DND-41 (cell line): ENCODE data around the gene XXYLT1.

Experiments used
- ATAC-seq: fragments of 200-7000 bp; cut with Tn5 transposase; 3 replicates; pipeline ENCODE4 v1.9.1; 2021; ENCODE audit warnings: low read depth; ENCODE audit not compliant: insufficient read depth
- DNase-seq: peaks from one replicate; pipeline ENCODE4 v3.0.0-alpha.2; 2020
- H2AFZ ChIP-seq: 2 replicates; pipeline ENCODE4 v1.6.0; 2012; ENCODE audit warnings: low read depth, low read length
- H3K27ac ChIP-seq: 2 replicates; pipeline ENCODE4 v1.5.1; 2012; ENCODE audit warnings: low read length, inconsistent platforms
- H3K27me3 ChIP-seq: fragments of 200-600 bp; sonication (generic); 2 replicates; pipeline ENCODE4 v1.6.0; 2012; ENCODE audit warnings: low read length, mild to moderate bottlenecking, inconsistent platforms; ENCODE audit not compliant: insufficient read depth, poor library complexity
- H3K36me3 ChIP-seq: 2 replicates; pipeline ENCODE4 v1.5.1; 2012; ENCODE audit warnings: low read length, inconsistent platforms; ENCODE audit not compliant: insufficient read depth
- H3K4me1 ChIP-seq: 2 replicates; pipeline ENCODE4 v1.5.1; 2012; ENCODE audit warnings: mild to moderate bottlenecking, low read length; ENCODE audit not compliant: insufficient read depth
- H3K4me2 ChIP-seq: 2 replicates; pipeline ENCODE4 v1.6.0; 2012; ENCODE audit warnings: mild to moderate bottlenecking, moderate library complexity, low read length, inconsistent platforms; ENCODE audit not compliant: insufficient read depth
- H3K4me3 ChIP-seq, 2 experiments: fragments of 200-600 bp in 1 of 2; shearing (Covaris generic) in 1 of 2; 2 replicates each; pipeline ENCODE4 v1.5.1; 2012 to 2016; ENCODE audit warnings: inconsistent platforms in 2 of 2, low read length in 2 of 2, mild to moderate bottlenecking in 2 of 2, low read depth in 1 of 2, moderate library complexity in 1 of 2
- H3K79me2 ChIP-seq: 2 replicates; pipeline ENCODE4 v1.6.0; 2012; ENCODE audit warnings: low read length, inconsistent platforms; ENCODE audit not compliant: insufficient read depth
- H3K9ac ChIP-seq: 2 replicates; pipeline ENCODE4 v1.6.0; 2012; ENCODE audit warnings: low read depth, mild to moderate bottlenecking, inconsistent platforms, low read length, moderate library complexity
- H3K9me3 ChIP-seq: 2 replicates; pipeline ENCODE4 v1.5.1; 2012; ENCODE audit warnings: low read length, moderate library complexity, mild to moderate bottlenecking, inconsistent platforms; ENCODE audit not compliant: insufficient read depth, severe bottlenecking
- H4K20me1 ChIP-seq: 2 replicates; pipeline ENCODE4 v1.6.0; 2012; ENCODE audit warnings: low read length; ENCODE audit not compliant: insufficient read depth
- EZH2 ChIP-seq: IDR thresholded peaks from 3 replicates; pipeline ENCODE4 v1.6.1; 2012; ENCODE audit warnings: borderline replicate concordance, low read depth, mild to moderate bottlenecking, moderate library complexity, low read length, inconsistent platforms; ENCODE audit not compliant: severe bottlenecking
- TF ChIP-seq, protein P1 (sequence below): IDR thresholded peaks from 2 replicates; pipeline ENCODE4 v1.5.1; 2012; ENCODE audit warnings: borderline replicate concordance, low read length, moderate library complexity, mild to moderate bottlenecking; ENCODE audit not compliant: poor library complexity, severe bottlenecking; ENCODE audit errors: extremely low read depth

The XXYLT1 gene

DNA sequence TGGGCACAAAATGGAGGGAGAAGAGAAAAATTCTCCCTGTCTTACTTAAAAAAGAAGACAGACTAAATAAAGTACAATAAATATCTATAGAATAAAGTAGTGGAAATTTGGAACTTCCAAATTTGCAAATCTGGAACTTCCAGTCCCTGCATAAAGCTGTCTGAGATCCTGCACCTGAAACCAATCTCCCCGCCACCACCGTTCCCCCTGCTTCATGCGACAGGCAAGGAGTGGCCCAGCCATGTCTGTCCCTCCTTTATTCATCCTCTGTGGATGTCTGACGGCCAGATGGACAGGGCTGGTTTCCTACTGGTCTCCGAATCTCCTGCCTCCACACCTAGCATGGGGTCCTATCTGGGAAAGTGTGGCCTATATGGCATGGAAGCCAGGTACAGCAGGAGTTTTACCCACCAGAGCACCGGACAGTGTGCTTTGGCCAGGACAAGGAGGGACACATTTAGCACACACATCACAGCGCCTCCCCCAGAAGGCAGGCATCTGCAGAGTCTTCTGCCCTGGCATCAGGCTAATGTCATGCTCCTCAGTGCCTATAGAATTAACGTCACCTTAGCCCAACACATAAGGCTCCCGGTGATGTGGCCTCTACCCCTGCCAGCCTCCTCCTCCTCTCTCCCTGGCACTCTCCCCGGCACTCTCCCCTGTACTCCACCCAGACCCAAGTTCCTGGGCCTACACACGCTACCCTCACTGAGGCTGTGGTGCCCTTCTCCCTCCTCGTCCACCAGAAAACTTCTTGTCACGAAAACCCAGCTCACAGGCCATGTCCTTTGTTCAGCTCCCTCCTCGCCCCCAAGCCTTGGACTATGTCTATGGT lies 170.8 kb downstream of the XXYLT1 start:
- DNase-seq (no peak), ATAC-seq (no peak)
- H3K79me2 ChIP-seq = no peaks in the 10 kb centered on the region
- H3K4me3 ChIP-seq = no peak overlapping the region
- H3K27me3 ChIP-seq = no peaks in the 10 kb centered on the region
- H3K4me2 ChIP-seq = no peak overlapping the region
- peaks cover 5% of the 10 kb centered on the region; the same call in 1 of the 2 replicates for H4K20me1 ChIP-seq
- H3K9ac ChIP-seq = no peak overlapping the region
- no peaks in the 10 kb centered on the region; the same call in 1 of the 2 replicates for H3K4me1 ChIP-seq
- no peak overlapping the region for H2AFZ ChIP-seq
- no peaks in the 10 kb centered on the region for H3K36me3 ChIP-seq
- TF ChIP-seq EZH2 = no peak
- TF ChIP-seq, protein P1, sequence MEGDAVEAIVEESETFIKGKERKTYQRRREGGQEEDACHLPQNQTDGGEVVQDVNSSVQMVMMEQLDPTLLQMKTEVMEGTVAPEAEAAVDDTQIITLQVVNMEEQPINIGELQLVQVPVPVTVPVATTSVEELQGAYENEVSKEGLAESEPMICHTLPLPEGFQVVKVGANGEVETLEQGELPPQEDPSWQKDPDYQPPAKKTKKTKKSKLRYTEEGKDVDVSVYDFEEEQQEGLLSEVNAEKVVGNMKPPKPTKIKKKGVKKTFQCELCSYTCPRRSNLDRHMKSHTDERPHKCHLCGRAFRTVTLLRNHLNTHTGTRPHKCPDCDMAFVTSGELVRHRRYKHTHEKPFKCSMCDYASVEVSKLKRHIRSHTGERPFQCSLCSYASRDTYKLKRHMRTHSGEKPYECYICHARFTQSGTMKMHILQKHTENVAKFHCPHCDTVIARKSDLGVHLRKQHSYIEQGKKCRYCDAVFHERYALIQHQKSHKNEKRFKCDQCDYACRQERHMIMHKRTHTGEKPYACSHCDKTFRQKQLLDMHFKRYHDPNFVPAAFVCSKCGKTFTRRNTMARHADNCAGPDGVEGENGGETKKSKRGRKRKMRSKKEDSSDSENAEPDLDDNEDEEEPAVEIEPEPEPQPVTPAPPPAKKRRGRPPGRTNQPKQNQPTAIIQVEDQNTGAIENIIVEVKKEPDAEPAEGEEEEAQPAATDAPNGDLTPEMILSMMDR = no peak
- no peak overlapping the region for H3K27ac ChIP-seq
- no peaks in the 10 kb centered on the region for H3K9me3 ChIP-seq

DNA sequence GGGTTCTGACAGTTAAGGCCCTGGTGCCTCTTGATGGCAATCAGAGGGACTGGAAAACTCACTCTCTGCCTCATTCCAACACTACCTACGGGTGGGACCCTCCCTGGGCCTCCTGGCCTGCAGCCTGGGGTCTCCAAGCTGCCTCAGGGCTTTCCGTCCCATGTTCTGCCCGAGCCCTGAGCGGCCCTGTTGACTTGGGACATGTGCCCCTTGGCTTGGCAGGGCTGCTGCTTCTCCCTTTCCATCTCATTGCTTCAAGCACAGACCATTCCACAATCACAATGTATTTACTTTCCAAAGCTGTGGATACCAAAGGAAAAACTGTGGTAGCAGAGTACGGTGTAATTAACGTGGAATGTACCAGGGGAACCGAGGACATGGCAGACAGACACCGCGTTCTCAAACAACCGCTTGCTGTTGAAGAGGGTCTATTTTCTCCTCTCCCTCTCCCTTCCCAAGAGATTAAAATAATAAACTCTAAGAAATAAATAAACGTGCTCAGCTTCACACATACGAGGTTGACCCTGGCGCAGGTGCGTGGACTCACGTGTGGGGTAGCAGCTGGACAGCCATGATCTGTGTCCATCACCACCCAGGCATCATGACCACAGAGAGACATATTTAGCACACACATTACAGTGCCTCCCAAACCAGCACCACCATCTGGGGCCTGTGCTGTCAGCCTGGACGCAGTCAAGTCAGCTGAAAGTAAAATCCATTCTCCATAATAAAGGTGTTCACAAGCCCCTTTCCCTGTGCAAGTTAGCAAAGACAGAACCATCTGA lies 172.0 kb downstream of the XXYLT1 start:
- Histone ChIP-seq H3K27ac (no peak overlapping the region), H3K36me3 (no peaks in the 10 kb centered on the region), H3K4me3 (no peak overlapping the region), H2AFZ (no peak overlapping the region), H3K4me2 (no peak overlapping the region), H3K9ac (no peak overlapping the region), H3K9me3 (no peaks in the 10 kb centered on the region), H3K4me1 (peaks cover 5% of the 10 kb centered on the region; the same call in 1 of the 2 replicates), H3K27me3 (no peaks in the 10 kb centered on the region), H4K20me1 (peaks cover 4% of the 10 kb centered on the region; the same call in 1 of the 2 replicates), H3K79me2 (no peaks in the 10 kb centered on the region)
- TF ChIP-seq EZH2 = no peak
- TF ChIP-seq, protein P1 = no peak
- ATAC-seq (no peak), DNase-seq (no peak)

DNA sequence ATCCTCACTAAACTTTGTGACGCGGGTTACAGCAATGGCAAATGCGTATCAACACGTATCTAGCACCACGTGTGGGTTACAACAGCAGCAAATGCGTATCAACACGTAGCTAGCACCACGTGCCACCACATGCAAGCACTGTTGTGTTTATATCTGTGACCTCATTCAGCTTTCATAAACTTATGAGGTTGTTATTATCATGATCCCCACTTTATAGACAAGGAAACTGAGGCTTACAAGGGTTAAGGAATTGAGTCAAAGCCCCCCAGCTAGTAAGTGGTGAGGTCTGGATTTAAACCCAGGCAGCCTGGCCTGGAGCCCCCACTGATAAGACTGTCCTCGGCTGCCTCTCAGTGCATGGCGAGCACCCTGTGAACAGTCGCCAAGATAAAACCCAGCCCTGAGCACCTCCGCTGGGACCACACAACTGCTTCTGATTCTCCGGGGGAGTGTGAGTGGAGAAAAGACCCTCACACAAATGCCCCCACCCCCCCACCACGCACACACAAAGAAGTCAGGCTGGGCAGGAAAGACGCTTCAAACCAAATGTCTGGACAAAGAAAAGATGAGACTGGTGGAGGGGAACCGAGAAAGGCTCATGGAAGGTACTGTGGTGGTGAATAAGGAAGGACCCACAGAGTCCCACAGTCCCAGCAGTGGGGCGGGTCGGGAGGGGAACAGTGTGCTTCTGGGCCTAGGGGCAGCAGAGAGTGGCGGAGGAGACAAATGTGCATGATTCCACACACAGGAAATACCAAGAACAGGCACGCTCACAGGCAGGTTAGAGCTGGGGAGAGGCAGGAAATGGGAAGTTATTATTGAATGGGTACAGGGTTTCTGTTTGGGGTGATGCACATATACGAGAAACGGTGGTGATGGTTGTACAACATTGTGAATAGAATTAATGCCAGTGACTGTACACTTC lies 173.4 kb downstream of the XXYLT1 start:
- no peaks in the 10 kb centered on the region for H3K27me3 ChIP-seq
- no peak overlapping the region for H3K4me3 ChIP-seq
- DNase-seq (no peak), ATAC-seq (peak; percentile 55)
- H3K9me3 ChIP-seq = no peaks in the 10 kb centered on the region
- no peaks in the 10 kb centered on the region for H3K36me3 ChIP-seq
- peaks cover 8% of the 10 kb centered on the region; the same call in 1 of the 2 replicates for H3K4me1 ChIP-seq
- no peak overlapping the region for H3K4me2 ChIP-seq
- H3K27ac ChIP-seq = no peak overlapping the region
- H2AFZ ChIP-seq = no peak overlapping the region
- H3K79me2 ChIP-seq = no peaks in the 10 kb centered on the region
- H3K9ac ChIP-seq = no peak overlapping the region
- H4K20me1 ChIP-seq = no peaks in the 10 kb centered on the region
- TF ChIP-seq, protein P1 = peak; percentile 5
- no peak for TF ChIP-seq EZH2
